Esophagus (tissue), 2 donors: ENCODE measurements around the gene SERPINA1. TPM values are rescaled to one million over a fixed set of nuclear protein-coding genes. Genes with fewer than 3 reads are reported as not detected.

Experiments used
- H3K27ac ChIP-seq, 2 donors: one replicate each; pipeline ENCODE4 v1.5.1; 2013; ENCODE audit warnings: low read depth in 2 of 2, mild to moderate bottlenecking in 2 of 2, inconsistent platforms in 1 of 2, low read length in 1 of 2, moderate library complexity in 1 of 2
- H3K27me3 ChIP-seq, 2 donors: one replicate each; pipeline ENCODE4 v1.6.1; 2013; ENCODE audit warnings: low read length in 2 of 2, control low read depth in 1 of 2, mild to moderate bottlenecking in 1 of 2; ENCODE audit not compliant: insufficient read depth in 2 of 2, control insufficient read depth in 1 of 2
- H3K36me3 ChIP-seq, 2 donors: one replicate each; pipeline ENCODE4 v1.6.1; 2013; ENCODE audit warnings: low read length in 1 of 2; ENCODE audit not compliant: control insufficient read depth in 2 of 2, insufficient read depth in 2 of 2
- H3K4me1 ChIP-seq, 2 donors: one replicate each; pipeline ENCODE4 v1.6.1; 2013; ENCODE audit warnings: low read length in 1 of 2; ENCODE audit not compliant: control insufficient read depth in 2 of 2, insufficient read depth in 2 of 2
- H3K4me3 ChIP-seq, 2 donors: one replicate each; pipeline ENCODE4 v1.5.1; 2013; ENCODE audit warnings: low read length in 2 of 2, mild to moderate bottlenecking in 2 of 2, low read depth in 1 of 2, moderate library complexity in 1 of 2
- H3K9me3 ChIP-seq, 2 donors: one replicate each; pipeline ENCODE4 v1.6.1; 2013; ENCODE audit warnings: mild to moderate bottlenecking in 2 of 2, low read depth in 1 of 2, low read length in 1 of 2, moderate library complexity in 1 of 2; ENCODE audit not compliant: control insufficient read depth in 2 of 2, insufficient read depth in 1 of 2
- WGBS, 2 donors: extraction: QIAGEN DNeasy Blood & Tissue Kit; methylation state at CpG; one replicate each; pipeline ENCODE4 v1.1.7; 2013; 5-methylcytosine and 5-hydroxymethylcytosine counted together
- polyA plus RNA-seq, 2 donors: library from polyadenylated mRNA; stranded (reverse); fragments of 200-250 nt; gene quantifications; one replicate each; pipeline ENCODE4 v1.2.3, GENCODE V29; 2013
- donor health status: healthy with polysubstance abuse.
- donor health status: Bipolar disorder and iron deficiency.

Gene SERPINA1
- polyA plus RNA-seq, 2 donors, result 1.5 to 2.2 TPM

DNA sequence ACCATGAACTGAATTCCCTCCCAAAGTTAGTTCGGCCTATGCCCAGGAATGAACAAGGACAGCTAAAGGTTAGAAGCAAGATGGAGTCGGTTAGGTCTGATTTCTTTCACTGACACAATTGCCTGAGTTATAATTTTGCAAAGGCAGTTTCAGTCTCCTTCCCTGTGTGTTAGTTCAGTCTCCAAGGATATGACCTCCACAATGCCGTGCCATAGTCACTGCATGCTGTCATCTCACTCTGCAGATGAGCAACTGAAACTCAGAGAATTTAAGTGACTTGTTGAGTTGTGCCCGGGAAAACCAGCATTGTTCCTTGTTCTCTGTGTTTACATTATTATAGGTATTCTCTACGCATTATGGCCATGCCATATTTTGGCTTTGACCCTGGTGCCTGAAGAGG lies 10.1 kb upstream of the SERPINA1 start:
- Histone ChIP-seq H3K36me3 (no peaks in the 10 kb centered on the region), H3K4me1 (peaks cover 0 to 1% of the 10 kb centered on the region in 2 donors), H3K9me3 (no peaks in the 10 kb centered on the region), H3K4me3 (no peak overlapping the region), H3K27ac (no peak overlapping the region), H3K27me3 (no peaks in the 10 kb centered on the region)
- WGBS, 2 donors, result 89% methylated on average over 5 of the region's 5 CpGs

DNA sequence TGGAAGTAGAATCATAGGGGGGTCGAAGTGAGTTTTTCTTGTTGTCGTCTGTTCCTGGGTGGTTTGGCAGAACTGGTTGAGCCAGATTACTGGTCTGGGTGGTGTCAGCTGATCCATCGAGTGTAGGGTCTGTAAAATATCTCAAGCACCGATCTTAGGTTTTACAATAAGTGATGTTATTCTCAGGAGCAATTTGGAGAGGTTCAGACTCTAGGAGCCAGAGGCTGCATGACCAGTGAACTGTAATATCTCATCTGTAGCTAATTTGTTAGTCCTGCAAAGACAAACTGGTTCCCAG lies 9.7 kb upstream of the SERPINA1 start:
- H3K9me3 ChIP-seq, result no peaks in the 10 kb centered on the region
- H3K27ac ChIP-seq, result no peak overlapping the region
- no peak overlapping the region for H3K4me3 ChIP-seq
- H3K27me3 ChIP-seq, result no peaks in the 10 kb centered on the region
- H3K36me3 ChIP-seq, result no peaks in the 10 kb centered on the region
- peaks cover 0 to 1% of the 10 kb centered on the region in 2 donors for H3K4me1 ChIP-seq
- WGBS, 2 donors, result 19 to 24% methylated on average over 4 of the region's 4 CpGs

DNA sequence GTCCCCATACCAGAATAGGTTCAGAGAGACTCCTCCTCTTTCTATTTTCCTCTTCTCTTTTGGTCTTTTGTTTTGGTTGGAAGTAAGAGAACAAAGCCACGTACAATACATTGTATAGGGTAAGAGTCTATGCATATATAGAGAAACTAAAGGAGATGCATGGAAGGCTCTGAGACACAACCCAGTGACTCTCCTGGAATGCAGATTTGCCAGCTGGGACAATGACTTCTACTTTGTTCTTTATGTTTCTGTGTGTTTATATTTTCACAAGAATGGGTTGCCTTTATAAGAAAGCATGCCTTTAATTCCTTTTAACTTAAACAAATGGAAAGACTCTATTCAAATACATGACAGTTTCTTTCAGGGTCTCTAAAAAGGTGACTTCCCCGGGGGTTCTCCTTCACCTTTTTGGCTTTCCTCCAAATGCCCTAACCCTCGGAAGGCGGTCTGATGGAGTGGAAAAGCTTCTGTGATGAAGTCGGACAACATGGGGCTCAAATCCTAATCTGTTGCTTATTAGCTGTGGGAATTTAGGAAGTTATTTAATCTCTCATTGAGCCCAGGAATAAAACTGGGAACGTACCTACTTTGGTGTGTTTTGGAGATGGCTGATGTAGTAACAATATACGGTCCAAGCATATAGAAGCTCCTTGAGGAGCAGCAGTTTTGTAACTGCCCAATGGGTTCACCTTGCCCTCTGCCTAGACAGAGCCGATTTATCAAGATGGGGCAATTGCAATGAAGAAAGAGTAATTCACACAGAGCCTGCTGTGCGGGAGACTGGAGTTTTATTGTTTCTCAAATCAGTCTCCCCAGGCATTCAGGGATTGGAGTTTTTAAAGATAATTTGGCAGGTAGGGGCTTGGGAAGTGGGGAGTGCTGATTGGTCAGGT lies 9.1 kb upstream of the SERPINA1 start:
- H3K27ac ChIP-seq, result no peak overlapping the region
- peaks cover 0 to 1% of the 10 kb centered on the region in 2 donors for H3K4me1 ChIP-seq
- no peaks in the 10 kb centered on the region for H3K9me3 ChIP-seq
- H3K36me3 ChIP-seq, result no peaks in the 10 kb centered on the region
- H3K27me3 ChIP-seq, result no peaks in the 10 kb centered on the region
- no peak overlapping the region for H3K4me3 ChIP-seq
- WGBS, 2 donors, result 52 to 56% methylated on average over 9 of the region's 9 CpGs

DNA sequence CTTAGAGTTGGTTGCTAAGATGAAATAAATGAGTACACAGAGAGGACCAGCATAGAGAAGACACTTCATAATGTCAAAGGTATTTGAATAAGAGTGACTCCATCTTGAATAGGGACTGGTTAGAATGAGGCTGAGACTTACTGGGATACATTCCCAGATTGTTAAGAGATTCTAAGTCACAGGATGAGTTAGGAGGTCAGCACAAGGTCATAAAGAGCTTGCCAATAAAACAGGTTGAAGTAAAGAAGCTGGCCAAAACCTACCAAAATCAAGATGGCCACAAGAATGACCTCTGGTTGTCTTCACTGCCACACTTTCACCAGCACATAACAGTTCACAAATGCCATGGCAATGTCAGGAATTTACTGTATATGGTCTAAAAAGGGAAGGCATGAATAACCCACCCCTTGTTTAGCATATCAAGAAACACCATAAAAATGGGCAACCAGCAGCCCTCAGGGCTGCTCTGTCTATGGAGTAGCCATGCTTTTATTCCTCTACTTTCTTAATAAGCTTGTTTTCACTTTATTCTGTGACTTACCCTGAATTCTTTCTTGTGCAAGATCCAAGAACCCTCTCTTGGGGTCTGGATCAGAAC lies 8.3 kb upstream of the SERPINA1 start:
- Histone ChIP-seq H3K36me3 (no peaks in the 10 kb centered on the region), H3K27me3 (no peaks in the 10 kb centered on the region), H3K4me1 (peaks cover 0 to 1% of the 10 kb centered on the region in 2 donors), H3K27ac (no peak overlapping the region), H3K4me3 (no peak overlapping the region), H3K9me3 (no peaks in the 10 kb centered on the region)

DNA sequence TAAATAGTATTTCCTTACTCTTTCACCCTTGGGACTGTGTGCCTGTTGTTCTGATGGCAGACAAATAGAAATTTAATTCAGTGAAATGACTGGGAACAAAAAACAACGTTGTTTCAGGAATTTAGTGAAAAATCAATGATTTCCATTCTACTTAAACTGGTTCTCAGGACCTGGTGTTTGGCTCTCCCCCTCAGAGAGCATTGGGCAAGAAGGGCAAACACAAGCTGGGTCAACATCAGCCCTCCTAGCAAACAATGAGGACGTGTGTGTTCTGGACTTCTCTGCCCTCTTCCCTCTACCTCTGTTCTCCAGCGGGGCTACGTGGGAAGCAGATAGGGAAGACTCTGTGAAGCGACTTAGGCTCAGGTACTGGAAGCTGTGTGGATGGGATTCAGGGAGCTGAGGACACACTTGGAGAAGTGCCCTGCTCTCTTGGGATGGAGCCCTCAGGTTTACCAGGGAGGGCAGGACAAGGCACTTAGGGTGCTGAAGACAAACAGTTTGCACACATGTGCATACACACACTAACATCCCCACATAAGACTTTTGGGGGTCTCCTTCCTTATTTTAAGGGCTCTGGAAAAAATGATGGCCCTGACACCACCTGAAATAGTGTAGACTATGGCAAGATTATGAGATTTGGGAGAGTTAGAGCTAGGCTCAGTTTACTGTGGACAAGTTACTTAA lies 7.6 kb upstream of the SERPINA1 start:
- H3K27ac ChIP-seq, result no peak overlapping the region
- H3K4me1 ChIP-seq, result peaks cover 0 to 1% of the 10 kb centered on the region in 2 donors
- no peaks in the 10 kb centered on the region for H3K9me3 ChIP-seq
- no peaks in the 10 kb centered on the region for H3K36me3 ChIP-seq
- no peaks in the 10 kb centered on the region for H3K27me3 ChIP-seq
- no peak overlapping the region for H3K4me3 ChIP-seq
- WGBS, 2 donors, result 61 to 74% methylated on average over 5 of the region's 5 CpGs

GRCh38 chr14:94395282-94395887 lies 7.0 kb upstream of the SERPINA1 start:
- 70 to 79% methylated on average over 4 of the region's 4 CpGs for WGBS, 2 donors
- Histone ChIP-seq H3K4me1 (peaks cover 0 to 5% of the 10 kb centered on the region in 2 donors), H3K27me3 (no peaks in the 10 kb centered on the region), H3K9me3 (no peaks in the 10 kb centered on the region), H3K27ac (no peak overlapping the region), H3K4me3 (no peak overlapping the region), H3K36me3 (no peaks in the 10 kb centered on the region)

- 44 to 55% methylated on average over 9 of the region's 9 CpGs for WGBS, 2 donors
- Histone ChIP-seq H3K4me3 (no peak overlapping the region), H3K27ac (no peak overlapping the region), H3K9me3 (no peaks in the 10 kb centered on the region), H3K4me1 (peaks cover 0 to 7% of the 10 kb centered on the region in 2 donors), H3K27me3 (no peaks in the 10 kb centered on the region), H3K36me3 (no peaks in the 10 kb centered on the region)
Measured at GRCh38 chr14:94394581-94395207, 6.3 kb upstream of the SERPINA1 start.

- Histone ChIP-seq H3K27ac (no peak overlapping the region), H3K4me1 (peaks cover 0 to 7% of the 10 kb centered on the region in 2 donors), H3K9me3 (no peaks in the 10 kb centered on the region), H3K36me3 (no peaks in the 10 kb centered on the region), H3K4me3 (no peak overlapping the region), H3K27me3 (no peaks in the 10 kb centered on the region)
- 77 to 78% methylated on average over 8 of the region's 8 CpGs for WGBS, 2 donors
Measured at GRCh38 chr14:94394025-94394493, 5.7 kb upstream of the SERPINA1 start.

GRCh38 chr14:94393474-94393873 lies 5.1 kb upstream of the SERPINA1 start:
- WGBS, 2 donors, result 87 to 90% methylated on average over 10 of the region's 10 CpGs
- H3K27ac ChIP-seq, result no peak overlapping the region

More at GRCh38 chr14:94393474-94393873, 5.1 kb upstream of the SERPINA1 start:
- Histone ChIP-seq H3K27me3 (no peaks in the 10 kb centered on the region), H3K36me3 (no peaks in the 10 kb centered on the region), H3K9me3 (no peaks in the 10 kb centered on the region), H3K4me3 (no peak overlapping the region), H3K4me1 (peaks cover 0 to 7% of the 10 kb centered on the region in 2 donors)
